NCI-H226 (cell line): ENCODE data around the gene ZSCAN4.

ENCODE experiments used
- DNase-seq: peaks from one replicate; pipeline ENCODE4 v3.0.0-alpha.2; 2015

The ZSCAN4 gene

DNA sequence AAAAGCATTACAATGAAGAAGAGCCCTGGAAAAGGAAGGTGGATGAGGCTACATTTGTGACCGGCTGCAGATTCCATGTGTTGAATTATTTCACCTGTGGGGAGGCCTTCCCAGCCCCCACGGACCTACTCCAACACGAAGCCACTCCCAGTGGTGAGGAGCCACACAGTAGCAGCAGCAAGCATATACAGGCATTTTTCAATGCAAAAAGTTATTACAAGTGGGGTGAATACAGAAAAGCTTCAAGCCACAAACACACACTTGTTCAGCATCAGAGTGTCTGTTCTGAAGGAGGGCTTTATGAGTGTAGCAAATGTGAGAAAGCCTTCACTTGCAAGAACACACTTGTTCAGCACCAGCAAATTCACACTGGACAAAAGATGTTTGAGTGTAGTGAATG, 18.0 kb downstream of the ZSCAN4 start:
- no peak for DNase-seq

- no peak for DNase-seq
Observed at GRCh38 chr19:57687363-57688010, 18.8 kb downstream of the ZSCAN4 start.

DNA sequence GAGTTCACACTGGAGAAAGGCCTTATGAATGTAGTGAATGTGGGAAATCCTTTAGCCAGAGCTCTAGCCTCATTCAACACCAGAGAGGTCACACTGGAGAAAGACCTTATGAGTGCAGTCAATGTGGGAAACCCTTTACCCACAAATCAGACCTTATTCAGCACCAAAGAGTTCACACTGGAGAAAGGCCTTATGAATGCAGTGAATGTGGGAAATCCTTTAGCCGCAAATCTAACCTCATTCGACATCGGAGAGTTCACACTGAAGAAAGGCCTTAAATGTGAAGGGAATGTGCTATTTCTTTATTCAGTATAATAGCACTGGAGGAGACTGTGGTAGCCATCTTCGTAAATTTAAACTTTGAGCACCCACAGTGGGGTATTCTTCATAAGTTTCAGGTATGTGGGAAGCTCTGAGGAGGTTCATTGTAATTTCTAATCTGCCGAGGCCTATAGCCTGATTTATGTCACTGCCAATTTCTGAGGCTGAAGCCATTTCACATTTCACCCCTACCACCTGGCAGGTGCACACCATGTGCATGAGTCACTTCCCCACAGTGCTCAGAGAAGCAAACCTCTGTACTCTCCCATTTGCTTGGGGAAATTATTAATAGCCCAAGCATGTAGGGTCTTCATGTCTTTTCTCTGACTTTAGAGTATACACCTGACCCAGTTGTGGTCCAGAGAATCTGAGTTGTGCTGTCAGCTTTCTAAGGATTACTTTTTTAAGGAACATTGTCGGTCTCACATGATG, 19.5 kb downstream of the ZSCAN4 start:
- peak; percentile 43 for DNase-seq

- peak; percentile 81 for DNase-seq
Observed at GRCh38 chr19:57689750-57690149, 21.0 kb downstream of the ZSCAN4 start.

- no peak for DNase-seq
Observed at GRCh38 chr19:57701625-57702024, 32.9 kb downstream of the ZSCAN4 start.

DNA sequence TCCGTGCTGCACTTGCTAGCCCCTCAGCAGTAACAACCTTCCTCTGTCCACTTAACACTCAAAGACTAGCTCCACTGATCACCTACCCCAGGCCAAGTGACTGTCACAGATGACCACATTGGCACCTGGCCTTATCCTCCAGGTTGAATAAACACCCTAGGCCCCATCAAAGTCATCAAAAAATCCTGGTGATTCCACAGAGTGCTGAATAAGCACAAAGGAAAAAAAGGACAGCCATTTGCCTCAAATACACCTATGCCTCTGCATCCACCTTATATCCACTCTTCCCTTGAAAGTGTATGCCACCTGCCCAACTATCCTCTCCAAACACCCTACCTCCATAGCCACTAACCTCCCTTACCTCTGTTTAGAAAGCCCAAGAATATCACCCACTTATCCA, 37.6 kb downstream of the ZSCAN4 start:
- no peak for DNase-seq

GRCh38 chr19:57708641-57709361, 40.1 kb downstream of the ZSCAN4 start, which contains the start of gene ZNF154:
TSS of gene ZNF154 (minus strand) at chr19:57709204. CDS start at chr19:57708971, 233 bp downstream.
- no peak for DNase-seq

- DNase-seq, result no peak
Observed at GRCh38 chr19:57709616-57710015, 40.9 kb downstream of the ZSCAN4 start.

- DNase-seq, result no peak
Observed at GRCh38 chr19:57712222-57712621, 43.5 kb downstream of the ZSCAN4 start.

- DNase-seq, result no peak
Observed at GRCh38 chr19:57719424-57719823, 50.7 kb downstream of the ZSCAN4 start.

GRCh38 chr19:57719901-57720519, 51.3 kb downstream of the ZSCAN4 start:
- DNase-seq, result no peak

DNA sequence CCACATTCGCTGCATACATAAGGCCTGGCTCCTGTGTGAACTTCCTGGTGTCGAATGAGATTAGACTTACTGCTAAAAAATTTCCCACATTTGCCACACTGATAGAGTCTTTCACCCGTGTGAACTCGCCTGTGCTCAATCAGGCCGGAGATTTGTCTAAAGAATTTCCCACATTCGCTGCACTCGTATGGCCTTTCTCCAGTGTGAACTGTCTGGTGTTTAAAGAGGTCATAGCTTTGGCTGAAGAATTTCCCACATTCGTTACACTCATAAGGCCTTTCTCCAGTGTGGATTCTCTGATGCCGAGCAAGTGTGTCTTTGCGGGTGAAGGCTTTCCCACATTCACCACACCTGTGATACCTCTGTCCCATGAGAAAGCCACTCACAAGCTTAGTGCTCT, 52.1 kb downstream of the ZSCAN4 start:
- no peak for DNase-seq
